DND-41 (cell line): ENCODE data around the gene P4HB.

ENCODE experiments used
- ATAC-seq: fragments of 200-7000 bp; cut with Tn5 transposase; 3 replicates; pipeline ENCODE4 v1.9.1; 2021; ENCODE audit warnings: low read depth; ENCODE audit not compliant: insufficient read depth
- DNase-seq: peaks from one replicate; pipeline ENCODE4 v3.0.0-alpha.2; 2020
- H2AFZ ChIP-seq: 2 replicates; pipeline ENCODE4 v1.6.0; 2012; ENCODE audit warnings: low read depth, low read length
- H3K27ac ChIP-seq: 2 replicates; pipeline ENCODE4 v1.5.1; 2012; ENCODE audit warnings: low read length, inconsistent platforms
- H3K27me3 ChIP-seq: fragments of 200-600 bp; sonication (generic); 2 replicates; pipeline ENCODE4 v1.6.0; 2012; ENCODE audit warnings: low read length, mild to moderate bottlenecking, inconsistent platforms; ENCODE audit not compliant: insufficient read depth, poor library complexity
- H3K36me3 ChIP-seq: 2 replicates; pipeline ENCODE4 v1.5.1; 2012; ENCODE audit warnings: low read length, inconsistent platforms; ENCODE audit not compliant: insufficient read depth
- H3K4me1 ChIP-seq: 2 replicates; pipeline ENCODE4 v1.5.1; 2012; ENCODE audit warnings: mild to moderate bottlenecking, low read length; ENCODE audit not compliant: insufficient read depth
- H3K4me2 ChIP-seq: 2 replicates; pipeline ENCODE4 v1.6.0; 2012; ENCODE audit warnings: mild to moderate bottlenecking, moderate library complexity, low read length, inconsistent platforms; ENCODE audit not compliant: insufficient read depth
- H3K4me3 ChIP-seq, 2 experiments: fragments of 200-600 bp in 1 of 2; shearing (Covaris generic) in 1 of 2; 2 replicates each; pipeline ENCODE4 v1.5.1; 2012 to 2016; ENCODE audit warnings: inconsistent platforms in 2 of 2, low read length in 2 of 2, mild to moderate bottlenecking in 2 of 2, low read depth in 1 of 2, moderate library complexity in 1 of 2
- H3K79me2 ChIP-seq: 2 replicates; pipeline ENCODE4 v1.6.0; 2012; ENCODE audit warnings: low read length, inconsistent platforms; ENCODE audit not compliant: insufficient read depth
- H3K9ac ChIP-seq: 2 replicates; pipeline ENCODE4 v1.6.0; 2012; ENCODE audit warnings: low read depth, mild to moderate bottlenecking, inconsistent platforms, low read length, moderate library complexity
- H3K9me3 ChIP-seq: 2 replicates; pipeline ENCODE4 v1.5.1; 2012; ENCODE audit warnings: low read length, moderate library complexity, mild to moderate bottlenecking, inconsistent platforms; ENCODE audit not compliant: insufficient read depth, severe bottlenecking
- H4K20me1 ChIP-seq: 2 replicates; pipeline ENCODE4 v1.6.0; 2012; ENCODE audit warnings: low read length; ENCODE audit not compliant: insufficient read depth
- EZH2 ChIP-seq: IDR thresholded peaks from 3 replicates; pipeline ENCODE4 v1.6.1; 2012; ENCODE audit warnings: borderline replicate concordance, low read depth, mild to moderate bottlenecking, moderate library complexity, low read length, inconsistent platforms; ENCODE audit not compliant: severe bottlenecking
- TF ChIP-seq, protein P1 (sequence below): IDR thresholded peaks from 2 replicates; pipeline ENCODE4 v1.5.1; 2012; ENCODE audit warnings: borderline replicate concordance, low read length, moderate library complexity, mild to moderate bottlenecking; ENCODE audit not compliant: poor library complexity, severe bottlenecking; ENCODE audit errors: extremely low read depth

The P4HB gene

DNA sequence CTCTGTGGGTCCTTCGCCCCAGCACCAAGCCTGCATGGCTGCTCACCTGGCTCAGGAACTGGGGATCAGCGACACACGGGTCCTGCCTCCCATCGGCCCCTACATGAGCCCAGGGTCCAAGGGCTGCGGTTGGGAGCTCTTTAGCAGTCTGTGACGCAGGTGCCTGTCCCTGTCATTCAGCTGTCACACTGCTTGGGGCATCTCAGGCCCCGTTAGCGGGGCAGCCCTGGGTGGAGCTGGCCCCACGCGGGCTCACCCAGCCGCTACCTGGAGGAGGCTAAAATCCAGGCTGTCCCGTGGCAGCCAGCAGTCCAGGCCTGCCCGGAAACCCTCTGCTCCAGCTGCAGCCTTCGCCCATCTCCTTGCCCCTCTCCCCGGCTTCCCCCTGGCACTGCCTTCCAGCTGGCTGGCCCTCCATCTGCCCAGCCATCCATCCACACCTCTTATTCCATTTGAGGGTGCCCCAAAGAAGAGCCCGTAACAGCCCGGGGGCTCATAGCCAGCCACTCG lies 53.1 kb downstream of the P4HB start:
- DNase-seq (no peak), ATAC-seq (no peak)
- no peak for TF ChIP-seq EZH2
- TF ChIP-seq, protein P1, sequence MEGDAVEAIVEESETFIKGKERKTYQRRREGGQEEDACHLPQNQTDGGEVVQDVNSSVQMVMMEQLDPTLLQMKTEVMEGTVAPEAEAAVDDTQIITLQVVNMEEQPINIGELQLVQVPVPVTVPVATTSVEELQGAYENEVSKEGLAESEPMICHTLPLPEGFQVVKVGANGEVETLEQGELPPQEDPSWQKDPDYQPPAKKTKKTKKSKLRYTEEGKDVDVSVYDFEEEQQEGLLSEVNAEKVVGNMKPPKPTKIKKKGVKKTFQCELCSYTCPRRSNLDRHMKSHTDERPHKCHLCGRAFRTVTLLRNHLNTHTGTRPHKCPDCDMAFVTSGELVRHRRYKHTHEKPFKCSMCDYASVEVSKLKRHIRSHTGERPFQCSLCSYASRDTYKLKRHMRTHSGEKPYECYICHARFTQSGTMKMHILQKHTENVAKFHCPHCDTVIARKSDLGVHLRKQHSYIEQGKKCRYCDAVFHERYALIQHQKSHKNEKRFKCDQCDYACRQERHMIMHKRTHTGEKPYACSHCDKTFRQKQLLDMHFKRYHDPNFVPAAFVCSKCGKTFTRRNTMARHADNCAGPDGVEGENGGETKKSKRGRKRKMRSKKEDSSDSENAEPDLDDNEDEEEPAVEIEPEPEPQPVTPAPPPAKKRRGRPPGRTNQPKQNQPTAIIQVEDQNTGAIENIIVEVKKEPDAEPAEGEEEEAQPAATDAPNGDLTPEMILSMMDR: no peak
- Histone ChIP-seq H3K36me3 (no peaks in the 10 kb centered on the region), H3K79me2 (no peaks in the 10 kb centered on the region), H2AFZ (no peak overlapping the region), H3K4me2 (no peak overlapping the region), H3K27ac (no peak overlapping the region), H3K27me3 (no peaks in the 10 kb centered on the region), H4K20me1 (0 out of 2 replicates have a peak, but pooled peaks cover 7% of the 10 kb centered on the region), H3K4me3 (no peak overlapping the region), H3K9ac (no peak overlapping the region), H3K4me1 (no peaks in the 10 kb centered on the region), H3K9me3 (no peaks in the 10 kb centered on the region)

DNA sequence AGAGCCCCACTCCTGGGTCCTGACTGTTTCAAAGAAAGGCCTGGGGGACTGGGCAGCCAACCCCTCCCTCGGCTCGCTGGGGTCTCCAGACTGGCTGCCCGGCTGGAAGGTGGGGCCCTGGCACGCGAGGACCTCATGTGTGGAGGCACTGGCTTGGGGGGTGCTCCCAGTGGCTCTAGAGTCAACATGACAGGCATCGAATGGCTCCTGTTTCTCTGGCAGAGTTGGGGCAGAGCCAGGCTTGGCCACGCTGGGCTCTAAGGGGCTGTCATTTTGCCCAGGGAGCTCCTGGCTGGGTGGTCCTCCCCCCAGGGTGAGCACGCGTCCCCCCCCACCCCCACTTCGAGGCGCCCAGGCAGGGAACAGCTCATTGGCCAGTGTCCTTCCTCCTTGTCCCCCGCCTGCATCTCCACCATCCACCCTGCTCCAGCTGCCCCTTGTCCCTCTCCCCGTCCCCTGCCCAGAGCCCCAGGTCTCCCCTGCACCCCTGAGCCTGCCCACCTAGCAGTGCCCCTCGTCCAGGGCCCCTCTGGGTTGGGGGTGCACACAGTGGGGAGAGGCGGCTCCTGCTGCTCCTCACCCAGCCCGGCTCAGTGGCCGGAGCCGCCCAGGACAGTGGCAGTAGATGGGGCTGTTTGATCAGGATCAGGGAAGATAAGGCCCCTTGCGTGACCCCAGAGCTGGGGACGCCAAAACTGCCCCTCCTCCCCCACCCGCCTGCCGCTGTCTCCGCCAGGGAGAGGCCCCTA lies 53.7 kb downstream of the P4HB start:
- TF ChIP-seq, protein P1: no peak
- TF ChIP-seq EZH2: no peak
- no peak overlapping the region for H3K27ac ChIP-seq
- no peak overlapping the region for H3K4me2 ChIP-seq

DNA sequence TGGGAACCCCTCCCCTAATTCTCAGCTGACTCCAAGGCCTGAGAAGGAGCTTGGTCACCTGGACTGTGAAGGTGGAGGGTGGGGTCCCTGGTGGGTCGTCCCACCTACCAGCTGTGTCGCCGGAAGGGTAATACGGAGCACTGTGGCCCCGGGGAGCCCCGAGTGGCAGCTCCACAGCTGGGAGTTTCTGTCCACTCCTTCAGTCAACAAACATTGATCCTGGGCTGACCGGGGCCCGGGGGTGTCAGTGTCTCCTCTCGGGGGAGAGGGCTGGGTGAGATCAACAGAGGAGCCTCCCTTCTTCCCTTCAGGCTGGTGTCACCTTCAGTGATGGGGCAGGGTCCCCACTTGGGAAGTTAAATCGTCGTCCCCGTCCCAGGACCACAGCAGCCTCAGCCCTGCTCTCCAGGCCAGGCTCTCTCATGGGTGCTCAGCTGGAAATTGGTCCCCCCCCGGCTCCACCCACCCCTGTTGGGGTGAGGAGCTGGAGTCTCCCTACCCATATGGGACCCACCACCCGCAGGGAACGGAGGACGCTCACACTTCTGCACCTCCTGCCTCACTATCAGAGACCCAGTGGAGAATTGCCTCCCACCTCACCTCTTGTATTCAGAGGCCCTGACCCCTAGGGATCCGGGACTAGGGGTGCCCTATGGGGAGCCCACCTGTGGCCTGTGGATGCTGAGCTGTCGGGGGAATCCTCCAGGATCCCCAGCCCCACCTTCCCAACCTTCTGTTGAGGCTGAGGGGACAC lies 54.5 kb downstream of the P4HB start:
- Histone ChIP-seq H3K9ac (no peak overlapping the region), H3K9me3 (no peaks in the 10 kb centered on the region), H3K27ac (no peak overlapping the region), H3K4me3 (no peak overlapping the region), H3K4me1 (no peaks in the 10 kb centered on the region), H3K27me3 (no peaks in the 10 kb centered on the region), H2AFZ (no peak overlapping the region), H3K4me2 (no peak overlapping the region), H3K79me2 (no peaks in the 10 kb centered on the region), H3K36me3 (no peaks in the 10 kb centered on the region), H4K20me1 (0 out of 2 replicates have a peak, but pooled peaks cover 3% of the 10 kb centered on the region)
- ATAC-seq (no peak), DNase-seq (no peak)
- TF ChIP-seq, protein P1: no peak
- no peak for TF ChIP-seq EZH2

More for the DNA sequence above, 53.7 kb downstream of the P4HB start:
- Histone ChIP-seq H3K4me1 (no peaks in the 10 kb centered on the region), H3K4me3 (no peak overlapping the region), H4K20me1 (0 out of 2 replicates have a peak, but pooled peaks cover 7% of the 10 kb centered on the region), H3K27me3 (no peaks in the 10 kb centered on the region), H3K36me3 (no peaks in the 10 kb centered on the region), H3K79me2 (no peaks in the 10 kb centered on the region), H3K9ac (no peak overlapping the region), H2AFZ (no peak overlapping the region), H3K9me3 (no peaks in the 10 kb centered on the region)
- no peak for ATAC-seq
- DNase-seq: no peak
